Measurements from ENCODE around the gene MAP3K20. TPM values are rescaled to one million over a fixed set of nuclear protein-coding genes. Genes with fewer than 3 reads are reported as not detected.

MAP3K20 gene
- total RNA-seq, 1 experiment from 2014 or later = 15.2 TPM

- Mint-ChIP-seq H3K4me3 (no peak overlapping the region), H3K9me3 (no peaks in the 10 kb centered on the region), H3K36me3 (no peaks in the 10 kb centered on the region), H3K4me1 (peaks cover 3% of the 10 kb centered on the region; the same call in 1 of the 2 replicates), H3K27me3 (ENCODE audit: low read depth) (no peaks in the 10 kb centered on the region), H3K27ac (no peak overlapping the region)
- TF ChIP-seq ZNF512 (CRISPR knock-in tag; IDR thresholded peaks at IDR 0.05; ENCODE audit: borderline replicate concordance) (no peak), OVOL2 (CRISPR knock-in tag; IDR thresholded peaks at IDR 0.05; ENCODE audit: borderline replicate concordance) (no peak), ZBTB21 (CRISPR knock-in tag; IDR thresholded peaks at IDR 0.05; ENCODE audit: borderline replicate concordance) (no peak), SMAD3 (CRISPR knock-in tag; IDR thresholded peaks at IDR 0.05; ENCODE audit: borderline replicate concordance) (no peak), ETV6 (CRISPR knock-in tag; IDR thresholded peaks at IDR 0.05) (no peak), ZNF416 (CRISPR knock-in tag; IDR thresholded peaks at IDR 0.05) (no peak), RORB (CRISPR knock-in tag; IDR thresholded peaks at IDR 0.05) (no peak), JUN (CRISPR knock-in tag; IDR thresholded peaks at IDR 0.05) (no peak), RELA (CRISPR knock-in tag; IDR thresholded peaks at IDR 0.05; ENCODE audit: borderline replicate concordance) (no peak), NFE2L1 (CRISPR knock-in tag; IDR thresholded peaks at IDR 0.05) (no peak), ZNF671 (CRISPR knock-in tag; IDR thresholded peaks at IDR 0.05) (no peak), JAZF1 (CRISPR knock-in tag; IDR thresholded peaks at IDR 0.05) (no peak), HMGA2 (CRISPR knock-in tag; IDR thresholded peaks at IDR 0.05) (no peak)
- TF ChIP-seq, protein P1, sequence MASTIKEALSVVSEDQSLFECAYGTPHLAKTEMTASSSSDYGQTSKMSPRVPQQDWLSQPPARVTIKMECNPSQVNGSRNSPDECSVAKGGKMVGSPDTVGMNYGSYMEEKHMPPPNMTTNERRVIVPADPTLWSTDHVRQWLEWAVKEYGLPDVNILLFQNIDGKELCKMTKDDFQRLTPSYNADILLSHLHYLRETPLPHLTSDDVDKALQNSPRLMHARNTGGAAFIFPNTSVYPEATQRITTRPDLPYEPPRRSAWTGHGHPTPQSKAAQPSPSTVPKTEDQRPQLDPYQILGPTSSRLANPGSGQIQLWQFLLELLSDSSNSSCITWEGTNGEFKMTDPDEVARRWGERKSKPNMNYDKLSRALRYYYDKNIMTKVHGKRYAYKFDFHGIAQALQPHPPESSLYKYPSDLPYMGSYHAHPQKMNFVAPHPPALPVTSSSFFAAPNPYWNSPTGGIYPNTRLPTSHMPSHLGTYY (CRISPR knock-in tag; IDR thresholded peaks at IDR 0.05) = no peak
- TF ChIP-seq, protein P2, sequence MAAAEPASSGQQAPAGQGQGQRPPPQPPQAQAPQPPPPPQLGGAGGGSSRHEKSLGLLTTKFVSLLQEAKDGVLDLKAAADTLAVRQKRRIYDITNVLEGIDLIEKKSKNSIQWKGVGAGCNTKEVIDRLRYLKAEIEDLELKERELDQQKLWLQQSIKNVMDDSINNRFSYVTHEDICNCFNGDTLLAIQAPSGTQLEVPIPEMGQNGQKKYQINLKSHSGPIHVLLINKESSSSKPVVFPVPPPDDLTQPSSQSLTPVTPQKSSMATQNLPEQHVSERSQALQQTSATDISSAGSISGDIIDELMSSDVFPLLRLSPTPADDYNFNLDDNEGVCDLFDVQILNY (CRISPR knock-in tag; IDR thresholded peaks at IDR 0.05) = no peak
- TF ChIP-seq, protein P3, sequence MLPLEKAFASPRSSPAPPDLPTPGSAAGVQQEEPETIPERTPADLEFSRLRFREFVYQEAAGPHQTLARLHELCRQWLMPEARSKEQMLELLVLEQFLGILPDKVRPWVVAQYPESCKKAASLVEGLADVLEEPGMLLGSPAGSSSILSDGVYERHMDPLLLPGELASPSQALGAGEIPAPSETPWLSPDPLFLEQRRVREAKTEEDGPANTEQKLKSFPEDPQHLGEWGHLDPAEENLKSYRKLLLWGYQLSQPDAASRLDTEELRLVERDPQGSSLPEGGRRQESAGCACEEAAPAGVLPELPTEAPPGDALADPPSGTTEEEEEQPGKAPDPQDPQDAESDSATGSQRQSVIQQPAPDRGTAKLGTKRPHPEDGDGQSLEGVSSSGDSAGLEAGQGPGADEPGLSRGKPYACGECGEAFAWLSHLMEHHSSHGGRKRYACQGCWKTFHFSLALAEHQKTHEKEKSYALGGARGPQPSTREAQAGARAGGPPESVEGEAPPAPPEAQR (CRISPR knock-in tag; IDR thresholded peaks at IDR 0.05) = no peak
- TF ChIP-seq, protein P4, sequence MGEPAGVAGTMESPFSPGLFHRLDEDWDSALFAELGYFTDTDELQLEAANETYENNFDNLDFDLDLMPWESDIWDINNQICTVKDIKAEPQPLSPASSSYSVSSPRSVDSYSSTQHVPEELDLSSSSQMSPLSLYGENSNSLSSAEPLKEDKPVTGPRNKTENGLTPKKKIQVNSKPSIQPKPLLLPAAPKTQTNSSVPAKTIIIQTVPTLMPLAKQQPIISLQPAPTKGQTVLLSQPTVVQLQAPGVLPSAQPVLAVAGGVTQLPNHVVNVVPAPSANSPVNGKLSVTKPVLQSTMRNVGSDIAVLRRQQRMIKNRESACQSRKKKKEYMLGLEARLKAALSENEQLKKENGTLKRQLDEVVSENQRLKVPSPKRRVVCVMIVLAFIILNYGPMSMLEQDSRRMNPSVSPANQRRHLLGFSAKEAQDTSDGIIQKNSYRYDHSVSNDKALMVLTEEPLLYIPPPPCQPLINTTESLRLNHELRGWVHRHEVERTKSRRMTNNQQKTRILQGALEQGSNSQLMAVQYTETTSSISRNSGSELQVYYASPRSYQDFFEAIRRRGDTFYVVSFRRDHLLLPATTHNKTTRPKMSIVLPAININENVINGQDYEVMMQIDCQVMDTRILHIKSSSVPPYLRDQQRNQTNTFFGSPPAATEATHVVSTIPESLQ (CRISPR knock-in tag; IDR thresholded peaks at IDR 0.05) = no peak
- DNase-seq (ENCODE audit: low spot score) (no peak), ATAC-seq (no peak)
- CTCF ChIA-PET = no interaction called here
- POLR2A ChIA-PET = no interaction called here
These were observed 27.1 kb upstream of the MAP3K20 start for GRCh38 chr2:173048522-173048896.

DNA sequence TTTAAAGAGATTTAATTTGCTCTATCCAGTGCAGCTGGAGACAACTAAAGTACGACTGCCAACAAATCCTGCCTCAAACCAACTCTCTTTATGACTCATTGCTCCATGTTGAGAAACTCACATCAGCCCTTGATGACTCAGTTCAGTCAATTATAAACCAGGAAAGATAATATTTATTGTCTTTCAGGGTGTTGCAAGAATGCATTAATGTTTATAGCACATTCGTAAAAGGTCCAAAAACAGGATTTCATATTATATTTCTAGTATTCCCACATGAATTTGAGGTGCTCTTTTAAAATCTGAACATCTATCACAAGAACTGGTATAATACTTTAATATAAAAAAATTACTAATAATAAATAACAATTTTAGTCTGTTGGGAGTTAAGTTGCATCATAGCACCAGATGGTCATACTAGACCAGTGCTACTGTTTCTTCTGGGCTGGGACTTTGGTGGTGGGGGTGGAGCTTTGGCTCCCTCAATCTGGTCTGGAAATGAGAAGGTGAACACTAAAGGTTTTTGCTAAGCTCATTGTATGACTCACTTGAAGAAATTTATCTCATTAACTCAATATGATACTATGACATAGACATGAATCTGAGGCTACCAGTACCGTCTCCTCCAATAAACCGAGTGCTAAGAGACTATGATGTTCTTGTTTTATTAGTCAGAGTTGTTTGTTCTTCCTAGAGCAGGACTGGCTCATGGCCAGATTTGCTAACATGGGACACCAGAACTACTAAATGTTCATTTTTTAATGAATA, 26.6 kb upstream of the MAP3K20 start:
- H3K27ac Mint-ChIP-seq = no peak overlapping the region
- POLR2A ChIA-PET = no interaction called here
- ATAC-seq = no peak
- TF ChIP-seq GABPB1 (CRISPR knock-in tag; IDR thresholded peaks at IDR 0.05) = peak; percentile 55
- no peak for TF ChIP-seq USF2 (CRISPR knock-in tag; IDR thresholded peaks at IDR 0.05)
- H3K9me3 Mint-ChIP-seq = no peaks in the 10 kb centered on the region
- no peaks in the 10 kb centered on the region for H3K27me3 Mint-ChIP-seq (ENCODE audit: low read depth)
- no peaks in the 10 kb centered on the region for H3K36me3 Mint-ChIP-seq
- H3K4me1 Mint-ChIP-seq = peaks cover 3% of the 10 kb centered on the region; the same call in 1 of the 2 replicates
- H3K4me3 Mint-ChIP-seq = no peak overlapping the region
- CTCF ChIA-PET = no interaction called here
- DNase-seq (ENCODE audit: low spot score) = no peak

Data from WTC11 (cell line).